DMS114 treated with DMSO at 0.1 percent for 48 hours (cell line): Measurements from ENCODE around the gene NCAM1.
"Not testable (repeated sequence)": the region's sequence is repeated elsewhere in the genome, so short reads cannot be mapped to it uniquely, and the experiment has no call there.

Source experiments
- DNase-seq: peaks from one replicate; lab custom pipeline; 2025; ENCODE audit not compliant: unreplicated experiment; lab: John Stamatoyannopoulos, UW

NCAM1 gene

DNA sequence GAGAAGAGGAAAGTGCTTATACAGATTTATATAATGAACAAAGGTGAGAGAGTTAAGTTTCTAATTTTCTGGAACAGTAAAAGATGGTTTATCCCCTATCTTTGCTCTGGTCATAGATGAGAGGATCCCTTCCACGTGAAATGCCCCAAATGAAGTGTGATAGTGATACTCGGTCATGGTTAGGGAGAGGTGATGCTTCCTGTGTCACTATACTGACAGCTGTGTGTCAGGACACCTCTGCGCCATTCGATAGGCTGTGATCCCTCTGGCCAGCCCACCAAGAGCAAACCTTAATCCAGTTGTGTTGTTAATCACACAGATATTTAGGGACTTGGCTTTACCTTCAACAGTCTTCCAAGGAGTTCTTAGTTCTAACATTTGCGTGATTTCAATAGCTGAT is 57.7 kb downstream of the NCAM1 start:
- no peak for DNase-seq

DNA sequence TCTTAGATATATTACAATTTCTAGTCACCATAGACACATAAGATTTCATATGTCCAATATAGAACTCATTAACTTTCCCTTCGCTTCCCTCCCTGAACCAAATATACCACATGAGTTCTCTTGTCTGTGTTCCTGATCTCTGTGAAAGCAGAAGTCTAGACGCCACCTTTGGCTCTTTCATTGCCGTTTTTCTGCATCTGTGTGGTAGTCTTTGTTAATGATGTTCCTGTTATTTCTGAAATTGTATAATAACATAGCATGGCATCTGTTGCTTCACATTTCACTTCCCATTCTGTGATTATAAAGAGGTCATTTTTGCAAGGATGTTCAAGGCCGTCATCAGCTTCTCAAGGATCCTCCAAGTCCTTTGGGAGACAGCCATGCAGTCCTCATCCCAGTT is 58.5 kb downstream of the NCAM1 start:
- no peak for DNase-seq

DNA sequence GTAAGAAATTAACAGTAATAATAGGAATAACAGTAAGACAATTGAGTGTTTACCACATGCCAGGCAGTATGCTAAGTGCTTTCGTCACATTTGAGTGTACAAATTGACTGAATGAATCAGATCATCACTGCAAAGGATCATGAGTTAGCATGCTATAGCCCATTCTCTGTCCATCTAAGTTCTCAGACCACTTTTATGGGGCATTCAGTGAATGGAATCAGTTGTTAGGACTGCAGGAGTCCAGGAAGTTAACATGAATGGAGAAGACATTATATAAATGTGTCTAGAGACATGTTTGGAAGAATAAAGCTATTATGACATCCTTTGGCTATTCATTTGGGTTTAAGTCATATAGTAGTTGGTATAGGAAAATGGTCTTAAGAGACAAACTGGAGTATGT is 59.9 kb downstream of the NCAM1 start:
- no peak for DNase-seq

DNA sequence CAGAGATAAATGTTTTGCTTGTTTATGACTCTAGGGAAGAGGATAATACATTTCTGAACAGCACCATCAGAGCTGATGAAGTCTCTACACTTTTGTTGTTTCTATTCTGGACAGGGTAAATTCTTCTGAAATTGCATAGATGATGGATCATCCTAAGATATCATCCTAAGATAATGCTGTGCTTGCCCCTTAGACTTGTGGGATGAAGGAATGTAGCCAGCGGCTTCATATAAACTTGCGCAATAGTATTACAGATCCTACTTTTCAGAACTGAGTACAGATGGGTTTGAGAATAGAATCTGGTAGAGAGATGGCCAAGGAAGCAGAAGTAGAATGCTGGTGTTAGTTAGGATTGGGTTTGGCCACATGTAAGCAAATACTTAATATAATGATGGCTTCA is 61.0 kb downstream of the NCAM1 start:
- no peak for DNase-seq

DNA sequence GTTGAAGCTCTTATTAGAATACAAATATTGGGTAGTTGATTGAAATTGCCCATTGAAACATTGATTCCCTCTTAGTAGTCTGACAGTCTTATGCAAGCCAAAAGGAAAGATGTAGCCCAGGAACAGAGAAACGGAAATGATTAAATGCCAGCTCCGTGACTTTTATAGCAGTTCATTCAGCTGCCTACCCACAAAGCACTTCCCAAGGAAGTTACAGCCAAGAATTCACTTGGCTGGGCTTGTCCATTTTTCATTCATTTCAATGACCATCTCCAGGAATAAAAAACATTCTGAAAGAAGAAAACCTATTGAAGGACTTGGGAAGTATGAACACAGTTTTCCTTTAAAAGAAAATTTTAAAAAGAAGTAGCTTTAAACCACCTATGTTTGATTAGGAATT is 62.0 kb downstream of the NCAM1 start:
- DNase-seq = no peak

DNA sequence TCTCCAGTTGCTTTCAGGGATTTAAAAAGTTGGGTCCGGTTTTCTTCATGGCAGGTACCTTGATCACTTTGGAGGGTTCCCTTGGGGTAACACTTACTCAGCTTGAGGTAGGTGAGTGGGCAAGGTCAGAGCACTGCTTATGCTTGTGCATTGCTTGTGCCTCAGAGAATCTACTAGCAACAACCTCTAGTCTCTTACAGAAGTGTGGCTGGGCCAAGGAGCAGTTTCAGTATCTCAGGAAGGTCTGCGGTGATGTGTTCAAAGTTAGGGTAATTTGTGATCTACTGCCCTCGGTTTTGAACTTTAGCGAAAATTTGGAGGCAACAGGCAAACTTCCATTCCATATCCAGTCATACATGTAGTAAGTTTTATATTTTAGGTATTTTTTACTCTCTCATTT is 62.8 kb downstream of the NCAM1 start:
- DNase-seq = no peak

DNA sequence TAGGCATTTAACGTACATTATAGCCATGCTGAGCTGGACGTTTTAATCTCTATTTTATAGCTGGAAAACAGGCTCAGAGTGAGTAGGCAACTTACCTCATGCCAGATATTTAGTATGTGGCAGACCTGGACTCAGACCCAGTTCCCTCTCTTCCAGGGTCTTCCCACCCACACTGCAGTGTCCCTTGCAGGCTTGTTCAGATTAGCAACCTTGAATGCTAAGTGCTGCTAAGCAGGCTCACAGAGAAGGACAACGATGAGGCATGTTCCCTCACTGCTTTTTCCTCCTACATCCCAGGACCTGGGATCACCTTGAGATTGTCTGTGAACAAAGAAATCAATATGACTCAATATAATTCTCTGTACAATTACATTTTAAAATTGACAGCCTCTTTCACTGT is 65.6 kb downstream of the NCAM1 start:
- no peak for DNase-seq

DNA sequence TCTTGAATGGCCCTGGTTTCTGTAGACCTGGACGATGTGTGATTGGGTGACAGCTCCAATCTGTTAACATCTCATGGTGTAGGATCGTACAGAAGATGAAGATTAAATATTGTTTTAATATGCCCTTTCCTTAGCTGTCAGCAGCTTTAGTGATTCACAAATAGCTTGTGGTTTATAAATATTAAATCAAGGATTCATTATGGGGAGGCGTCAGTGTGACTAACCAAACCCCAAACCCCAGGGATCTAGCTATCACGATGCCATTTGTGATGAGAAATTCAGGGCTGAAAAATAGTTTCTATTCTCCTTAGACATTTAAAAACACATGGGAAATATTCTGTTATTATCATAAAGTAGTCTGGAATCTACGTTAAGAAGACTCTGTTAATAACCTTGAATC is 73.4 kb downstream of the NCAM1 start:
- no peak for DNase-seq

DNA sequence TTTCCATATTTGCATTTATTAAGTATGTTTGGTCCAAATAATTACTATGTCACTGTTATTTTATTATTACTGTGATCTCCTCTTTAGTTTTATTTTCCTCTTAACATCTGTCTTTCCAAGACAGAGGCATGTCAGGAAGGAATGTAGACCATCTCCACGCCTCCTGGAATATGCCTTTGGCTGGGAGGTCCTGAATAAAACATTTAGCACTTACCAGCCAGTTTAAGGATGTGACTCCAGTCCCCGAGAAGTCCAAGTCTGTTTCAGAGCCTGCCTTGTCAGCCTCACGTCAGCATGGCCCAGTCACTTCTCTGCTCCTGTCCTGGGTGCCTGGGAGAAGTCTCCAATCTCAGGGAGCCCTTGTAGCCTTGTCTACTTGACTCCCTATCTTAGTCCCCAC is 74.5 kb downstream of the NCAM1 start:
- no peak for DNase-seq

DNA sequence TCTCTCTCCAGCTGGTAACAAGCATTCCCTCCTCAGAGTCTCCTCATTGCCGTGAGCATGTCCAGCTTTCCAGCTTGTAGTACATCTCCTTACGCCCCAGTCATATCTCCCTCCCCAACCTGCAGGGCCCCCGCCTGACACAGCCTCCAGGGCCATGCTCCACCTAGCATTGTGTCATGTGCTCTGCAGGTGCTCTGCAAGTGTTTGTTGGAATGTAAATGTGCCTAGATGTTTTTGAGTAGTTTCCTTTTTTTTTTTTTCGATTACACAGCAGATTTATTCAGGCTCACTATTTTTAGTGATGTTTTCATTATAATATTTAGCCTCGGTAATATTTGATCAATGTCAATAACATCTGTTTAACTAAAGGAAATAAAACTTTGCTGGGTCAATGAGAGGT is 82.5 kb downstream of the NCAM1 start:
- no peak for DNase-seq

DNA sequence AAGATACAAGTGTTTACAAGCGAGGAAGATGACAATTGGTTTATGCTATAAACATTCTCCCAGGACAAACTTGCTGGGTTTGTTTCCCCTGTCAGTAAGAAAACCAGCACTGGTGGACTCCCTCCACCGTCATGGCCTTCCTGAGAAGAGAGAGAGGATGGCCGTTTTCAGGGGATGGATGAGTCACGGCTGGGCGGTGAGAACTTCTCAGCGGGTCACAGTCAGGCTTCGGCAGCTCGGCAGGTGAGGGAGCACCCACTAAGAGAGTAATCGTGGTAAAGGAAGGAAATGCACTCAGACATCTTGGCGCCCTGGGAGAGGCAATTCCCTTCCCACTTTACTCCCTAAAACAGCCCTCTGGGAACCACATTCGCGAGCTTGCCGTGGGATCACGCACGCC is 83.9 kb downstream of the NCAM1 start:
- DNase-seq = no peak

DNA sequence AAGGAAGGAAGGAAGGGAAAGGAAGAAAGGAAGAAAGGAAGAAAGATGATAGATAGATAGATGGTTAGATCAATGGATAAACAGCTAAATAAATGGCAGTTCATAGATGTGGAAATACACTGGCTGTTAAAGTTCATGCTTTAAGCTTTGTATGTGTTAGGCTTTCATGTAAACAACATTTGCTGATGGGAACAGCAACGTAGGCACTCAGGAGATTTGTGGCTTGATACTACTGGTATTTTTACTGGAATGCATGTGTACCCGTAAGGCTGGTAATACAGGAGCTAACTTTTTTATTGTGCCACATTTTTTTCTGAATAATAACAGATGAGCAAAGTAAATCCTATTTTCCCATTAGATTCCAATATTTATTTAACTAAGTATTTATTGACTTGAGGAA is 85.6 kb downstream of the NCAM1 start:
- DNase-seq = no peak

DNA sequence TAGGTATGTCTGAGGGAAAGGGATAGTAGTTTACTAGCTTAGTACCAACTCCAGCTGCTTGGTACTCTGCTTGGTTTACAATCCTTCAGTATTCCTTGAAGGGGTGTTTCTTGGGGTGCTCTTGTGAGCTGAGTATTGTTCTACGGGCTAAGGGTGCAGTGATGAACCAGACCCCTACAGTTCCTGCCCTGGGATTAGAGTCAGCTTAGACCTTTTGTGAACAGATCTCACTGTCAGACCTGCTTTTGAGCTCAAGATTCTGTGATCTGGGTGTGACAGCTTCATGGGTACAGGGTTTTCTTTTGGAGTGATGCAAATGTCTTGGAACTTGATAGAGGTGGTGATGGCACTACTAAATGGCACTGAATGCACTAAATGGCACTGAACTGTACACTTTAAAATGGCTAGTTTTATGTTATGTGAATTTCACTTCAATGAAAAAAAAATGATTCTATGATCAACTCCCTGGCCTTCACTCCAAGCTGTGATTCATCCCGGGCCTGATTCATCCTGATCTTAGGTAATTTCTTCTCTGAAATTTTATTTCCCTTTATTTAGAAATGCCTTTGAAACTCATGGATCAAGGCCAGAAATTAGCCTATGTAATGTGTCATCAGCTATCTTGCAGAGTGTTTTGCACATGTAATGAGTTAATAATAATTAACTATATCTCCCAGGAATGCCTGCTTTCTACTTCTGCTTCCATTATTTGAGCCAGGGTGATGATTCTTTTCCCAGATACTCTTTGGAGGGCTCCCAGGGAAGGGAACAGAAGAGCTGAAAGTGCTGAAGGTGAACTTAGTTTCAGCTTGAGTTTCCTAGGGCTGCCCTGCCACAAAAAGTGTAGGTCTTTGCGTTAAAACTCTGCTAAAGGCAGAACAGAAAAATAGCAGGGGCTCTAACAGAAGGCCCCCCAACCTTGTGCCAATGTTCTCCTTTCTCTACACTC is 87.9 kb downstream of the NCAM1 start:
- DNase-seq = no peak

DNA sequence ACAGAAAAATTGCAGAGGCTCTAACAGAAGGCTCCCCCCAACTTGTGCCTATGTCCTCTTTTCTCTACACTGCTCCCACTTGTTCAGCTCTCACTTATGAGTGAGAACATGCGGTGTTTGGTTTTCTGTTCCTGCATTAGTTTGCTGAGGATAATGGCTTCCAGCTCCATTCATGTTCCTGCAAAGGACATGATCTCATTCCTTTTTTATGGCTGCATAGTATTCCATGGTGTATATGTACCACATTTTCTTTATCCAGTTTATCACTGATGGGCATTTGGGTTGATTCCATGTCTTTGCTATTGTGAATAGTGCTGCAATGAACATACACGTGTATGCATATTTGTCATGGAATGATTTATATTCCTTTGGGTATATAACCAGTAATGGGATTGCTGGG is 91.8 kb downstream of the NCAM1 start:
- not testable (repeated sequence) for DNase-seq

DNA sequence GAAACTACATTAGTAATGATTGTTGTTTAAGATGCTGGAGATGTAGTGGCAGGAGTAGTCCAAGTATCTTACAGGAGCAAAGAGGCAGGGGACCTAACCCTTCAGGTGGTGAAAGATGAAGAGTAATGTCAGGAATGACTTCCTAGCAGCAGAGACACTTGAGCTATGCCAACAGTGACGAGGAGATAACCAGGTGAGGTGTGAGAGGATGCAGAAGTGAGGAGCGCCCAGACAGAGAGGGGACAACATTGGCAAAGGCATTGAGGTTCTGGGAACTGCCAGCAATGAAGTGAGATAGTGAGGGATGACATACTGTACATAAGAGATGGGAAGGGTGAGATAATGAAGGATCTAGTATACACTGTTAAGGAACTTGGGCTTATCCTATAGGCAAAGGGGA is 95.8 kb downstream of the NCAM1 start:
- DNase-seq = no peak

DNA sequence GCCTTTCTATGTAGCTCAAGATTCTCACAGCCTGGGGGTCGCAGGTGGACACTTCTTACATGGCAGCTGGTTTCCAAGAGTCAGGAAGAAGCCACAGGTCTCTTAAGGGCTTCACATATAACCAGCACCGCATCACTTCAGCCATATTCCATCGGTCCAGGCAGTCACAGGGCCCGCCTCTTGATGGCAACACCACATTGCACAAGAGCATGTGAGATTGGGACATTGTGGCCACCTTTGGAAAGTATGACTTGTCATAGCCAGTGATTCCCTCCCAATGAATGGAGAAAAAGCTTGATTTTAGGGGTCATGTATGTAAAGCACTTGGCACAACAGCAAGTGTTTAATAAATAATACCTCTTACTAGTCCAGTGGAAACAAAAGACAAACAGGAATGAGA is 98.3 kb downstream of the NCAM1 start:
- no peak for DNase-seq

DNA sequence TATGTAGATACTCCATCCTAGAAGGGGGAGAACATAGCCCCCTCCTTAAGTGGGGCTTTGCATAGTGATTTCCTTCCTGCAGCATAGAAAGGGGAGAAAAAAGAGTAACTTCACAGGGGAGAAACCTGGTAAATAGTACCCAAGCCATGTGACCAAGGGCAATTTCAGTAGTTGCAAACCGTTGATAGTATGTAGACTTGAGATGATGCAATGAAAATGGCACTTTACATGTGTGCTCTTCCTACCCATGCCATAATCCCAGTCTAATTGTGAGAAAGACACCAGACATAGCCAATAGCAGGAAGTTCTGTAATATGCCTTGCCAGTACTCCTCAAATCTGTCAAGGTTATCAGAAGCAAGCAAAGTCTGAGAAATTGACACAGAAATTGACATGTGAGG is 104.1 kb downstream of the NCAM1 start:
- no peak for DNase-seq

DNA sequence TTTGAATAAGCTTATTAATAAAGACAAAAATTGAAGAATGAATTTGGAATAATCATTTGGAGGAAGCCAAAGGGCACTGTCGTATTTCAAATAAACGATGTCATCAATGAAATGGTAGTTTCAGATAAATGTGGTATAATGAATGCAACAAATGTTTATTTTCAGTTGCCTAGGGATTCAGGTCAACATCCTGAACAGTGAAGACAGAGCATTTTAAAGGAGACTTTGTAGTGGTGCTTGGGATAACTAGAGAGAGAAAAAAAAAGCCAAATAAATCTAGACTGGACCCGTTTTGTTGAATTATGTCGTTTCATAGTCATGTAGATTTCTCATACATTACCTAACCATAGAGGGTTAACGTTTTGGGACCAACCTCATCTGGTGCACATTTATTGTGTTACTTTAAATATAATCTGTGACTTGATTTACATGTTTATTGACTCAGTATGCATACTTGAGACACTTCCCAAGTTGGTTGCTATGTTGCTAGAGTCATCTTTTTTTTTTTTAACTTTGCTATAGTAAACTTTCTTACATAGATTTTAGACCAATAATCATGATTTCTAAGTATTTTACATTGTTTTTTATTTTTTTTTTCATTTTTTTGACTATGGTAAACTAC is 111.1 kb downstream of the NCAM1 start:
- no peak for DNase-seq

DNA sequence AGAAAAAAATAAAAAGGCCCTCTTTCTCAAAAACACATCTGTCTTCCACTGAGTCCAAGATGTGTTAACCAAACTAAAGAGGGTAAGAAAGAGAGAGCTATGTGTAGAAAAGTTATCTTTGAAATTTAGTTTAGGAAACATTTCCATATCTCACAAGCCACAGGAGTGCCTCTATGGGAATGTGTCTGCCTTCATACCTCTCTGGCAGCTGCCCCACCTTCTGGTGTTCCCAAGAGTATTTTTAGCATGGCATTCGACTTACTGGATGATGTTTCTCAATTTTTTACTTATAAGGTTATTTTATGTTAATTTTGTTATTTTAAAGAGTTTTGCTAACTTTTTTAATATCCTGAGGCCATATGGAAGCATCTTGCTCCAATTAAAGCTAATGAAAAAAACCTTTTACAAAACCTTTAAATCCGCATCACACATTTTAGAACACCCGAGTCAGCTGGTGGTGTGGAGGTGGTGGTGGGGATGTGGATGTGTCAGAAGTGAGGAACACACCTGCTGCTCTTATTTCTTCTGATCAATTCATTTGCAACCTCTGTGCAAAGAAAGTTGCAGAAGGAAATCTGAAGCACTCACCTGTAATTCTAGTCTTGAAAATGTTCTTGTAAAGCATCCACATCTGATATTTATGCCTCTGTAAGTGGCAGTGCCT is 112.2 kb downstream of the NCAM1 start:
- no peak for DNase-seq

DNA sequence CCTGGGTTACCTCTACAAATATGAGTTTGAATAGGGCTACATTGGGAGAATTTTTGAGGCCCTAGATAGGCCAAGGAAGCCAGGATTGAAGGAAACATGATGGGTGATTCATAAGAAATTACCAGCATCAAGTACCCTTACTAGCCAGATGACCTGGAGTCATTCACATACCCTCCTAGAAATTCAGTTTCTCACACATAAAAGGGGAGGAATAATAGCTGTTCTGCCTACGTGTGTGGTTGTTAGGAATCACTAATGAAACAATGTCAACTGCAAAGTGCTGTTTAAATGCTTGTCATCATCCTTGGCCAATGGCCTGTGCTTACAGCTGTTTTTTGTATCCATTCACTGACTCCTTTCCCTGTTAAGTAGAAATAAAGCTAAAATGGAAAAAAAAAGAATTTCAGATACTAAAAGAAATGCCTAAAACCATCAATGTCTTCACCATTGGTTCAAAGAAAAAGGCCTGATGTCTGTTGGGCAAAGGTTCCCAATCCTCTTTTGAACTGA is 114.4 kb downstream of the NCAM1 start:
- DNase-seq = no peak

DNA sequence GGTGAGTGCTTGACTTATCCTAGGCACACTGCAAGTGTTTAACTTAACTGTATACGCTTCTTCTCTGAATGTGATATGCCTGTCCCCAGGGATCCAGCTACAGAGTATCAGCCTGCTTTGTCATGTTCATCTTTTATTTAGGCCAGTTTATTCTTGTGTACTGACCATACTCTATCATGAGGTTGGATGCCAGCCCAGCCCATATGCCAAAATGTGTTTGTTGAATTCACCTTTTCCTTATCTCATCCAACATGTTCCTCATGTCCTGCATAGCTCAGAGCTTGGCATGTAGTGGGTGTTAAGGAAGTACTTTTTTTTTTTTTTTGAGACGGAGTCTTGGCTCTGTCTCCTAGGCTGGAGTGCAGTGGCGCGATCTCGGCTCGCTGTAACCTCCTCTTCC is 116.2 kb downstream of the NCAM1 start:
- no peak for DNase-seq
